GM13977 (cell line): ENCODE results near the gene ARHGAP22.

Experiments used
- DNase-seq: peaks from one replicate; pipeline ENCODE4 v3.0.0; 2012; ENCODE audit warnings: low spot score
- CTCF ChIP-seq: IDR thresholded peaks from 2 replicates; pipeline ENCODE4 v1.5.1; 2012; ENCODE audit warnings: mild to moderate bottlenecking, control low read depth; ENCODE audit not compliant: insufficient read depth; ENCODE audit errors: extremely low read depth, missing control alignments
- in situ Hi-C: fragments of 300-500 bp; cut with MboI; formaldehyde crosslinking; loops from one replicate; pipeline ENCODE4 v1.12.0; 2022; ENCODE audit warnings: low sequenced_read_pairs, low pct_unique_long_range_greater_than_20kb, mixed read lengths, inconsistent platforms; ENCODE audit not compliant: unreplicated experiment

The ARHGAP22 gene

DNA sequence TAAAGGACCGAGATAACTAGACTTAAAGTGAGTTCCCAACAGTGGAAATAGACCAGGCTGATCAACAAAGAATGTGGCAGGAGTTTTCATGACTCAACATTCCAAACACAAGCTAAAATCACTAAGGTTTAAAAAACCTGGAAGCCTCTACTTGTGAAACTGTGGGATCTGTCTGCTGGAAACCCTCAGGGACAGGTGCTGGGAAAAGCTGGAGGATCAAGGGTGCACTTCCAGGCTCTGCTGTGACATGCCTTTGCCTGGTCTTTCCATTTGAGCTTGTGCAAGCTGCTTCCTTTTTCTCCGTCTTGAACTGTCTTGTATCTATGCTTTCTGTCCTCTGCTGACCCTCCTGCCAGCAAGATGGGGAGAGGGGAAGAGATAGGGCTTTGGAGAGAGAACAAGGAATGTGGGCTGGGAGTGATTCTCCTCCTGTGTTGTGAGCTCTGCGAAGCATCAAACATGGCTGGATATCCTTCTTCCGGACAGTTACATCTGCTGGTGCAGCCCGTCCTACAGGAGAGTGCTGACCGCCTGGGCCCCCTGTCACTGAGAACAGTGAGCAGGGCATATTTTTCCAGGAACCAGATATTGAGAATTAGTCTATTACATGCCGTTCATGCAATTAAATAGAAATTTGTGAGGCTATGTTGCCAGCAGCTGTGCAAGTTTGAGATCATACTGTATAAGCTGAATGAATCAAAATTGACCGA lies 25.5 kb downstream of the ARHGAP22 start:
- in situ Hi-C loops: no loop called here
- DNase-seq: no peak
- no peak for TF ChIP-seq CTCF

GRCh38 chr10:48577158-48577557 lies 27.7 kb downstream of the ARHGAP22 start:
- in situ Hi-C loops: no loop called here
- TF ChIP-seq CTCF: no peak
- no peak for DNase-seq

- in situ Hi-C loops: no loop called here
Observed at GRCh38 chr10:48576501-48576900, 28.4 kb downstream of the ARHGAP22 start.

DNA sequence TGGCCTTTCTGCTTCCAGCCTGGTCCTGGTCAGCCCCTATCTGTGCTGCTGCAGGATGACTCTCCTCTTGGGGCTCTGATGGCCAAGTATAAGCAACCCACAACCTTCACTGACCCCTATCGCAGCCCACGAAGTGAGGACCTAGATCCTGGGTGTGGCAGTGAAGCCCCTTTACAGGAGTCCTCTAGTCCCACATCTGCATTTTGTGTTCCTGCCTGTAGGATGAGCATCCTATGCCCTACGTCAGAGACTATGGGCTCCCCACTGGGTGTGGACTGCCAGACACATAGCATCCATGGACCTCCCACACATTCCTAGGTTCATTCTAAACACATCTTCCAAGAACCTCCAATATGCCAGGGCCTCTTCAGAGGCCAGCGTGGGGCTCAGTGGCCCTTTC lies 29.0 kb downstream of the ARHGAP22 start:
- in situ Hi-C loops: no loop called here
- no peak for DNase-seq
- TF ChIP-seq CTCF: no peak

More at GRCh38 chr10:48576501-48576900, 28.4 kb downstream of the ARHGAP22 start:
- TF ChIP-seq CTCF: no peak
- no peak for DNase-seq

- in situ Hi-C loops: no loop called here
- DNase-seq: no peak
- no peak for TF ChIP-seq CTCF
Observed at GRCh38 chr10:48574817-48575380, 30.0 kb downstream of the ARHGAP22 start.

GRCh38 chr10:48574322-48574796 lies 30.5 kb downstream of the ARHGAP22 start:
- no peak for DNase-seq
- in situ Hi-C loops: no loop called here
- no peak for TF ChIP-seq CTCF
